ENCODE measurements around the gene WDR33.
"Not testable (repeated sequence)": the region's sequence is repeated elsewhere in the genome, so short reads cannot be mapped to it uniquely, and the experiment has no call there.

WDR33 gene

DNA sequence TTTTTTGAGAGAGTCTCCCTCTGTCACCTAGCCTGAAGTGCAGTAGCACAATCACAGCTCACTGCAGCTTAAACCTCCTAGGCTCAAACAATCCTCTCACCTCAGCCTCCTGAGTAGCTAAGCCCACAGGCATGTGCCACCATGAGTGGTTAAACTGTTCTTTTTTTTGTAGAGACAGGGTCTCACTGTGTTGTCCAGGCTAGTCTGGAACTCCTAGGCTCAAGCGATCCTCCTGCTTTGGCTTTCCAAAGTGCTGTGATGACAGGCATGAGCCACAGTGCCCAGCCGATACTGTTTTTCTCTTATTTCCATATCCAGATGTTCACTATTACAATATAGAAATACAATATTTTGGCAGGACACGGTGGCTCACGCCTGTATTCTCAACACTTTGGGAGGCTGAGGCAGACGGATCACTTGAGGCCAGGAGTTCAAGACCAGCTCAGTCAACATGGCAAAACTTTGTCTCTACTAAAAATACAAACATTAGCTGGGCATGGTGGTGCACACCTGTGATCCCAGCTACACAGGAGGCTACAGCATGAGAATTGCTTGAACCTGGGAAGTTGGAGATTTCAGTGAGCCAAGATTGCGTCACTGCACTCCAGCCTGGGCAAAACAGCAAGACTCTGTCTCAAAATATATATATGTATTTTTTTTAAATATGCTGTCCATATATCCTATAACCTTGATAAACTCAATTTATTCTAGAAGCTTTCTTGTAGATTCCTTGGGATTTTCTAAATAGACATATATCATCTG is 24.7 kb downstream of the WDR33 start:
- H3K27ac ChIP-seq (ENCODE audit: low read depth, low read length) = no peak overlapping the region
- peaks cover 52% of the 10 kb centered on the region for H3K79me2 ChIP-seq (ENCODE audit: control insufficient read depth, insufficient read depth, low read length, unreplicated experiment)
- no peaks in the 10 kb centered on the region for H3K27me3 ChIP-seq (ENCODE audit: insufficient read depth, low read length)

DNA sequence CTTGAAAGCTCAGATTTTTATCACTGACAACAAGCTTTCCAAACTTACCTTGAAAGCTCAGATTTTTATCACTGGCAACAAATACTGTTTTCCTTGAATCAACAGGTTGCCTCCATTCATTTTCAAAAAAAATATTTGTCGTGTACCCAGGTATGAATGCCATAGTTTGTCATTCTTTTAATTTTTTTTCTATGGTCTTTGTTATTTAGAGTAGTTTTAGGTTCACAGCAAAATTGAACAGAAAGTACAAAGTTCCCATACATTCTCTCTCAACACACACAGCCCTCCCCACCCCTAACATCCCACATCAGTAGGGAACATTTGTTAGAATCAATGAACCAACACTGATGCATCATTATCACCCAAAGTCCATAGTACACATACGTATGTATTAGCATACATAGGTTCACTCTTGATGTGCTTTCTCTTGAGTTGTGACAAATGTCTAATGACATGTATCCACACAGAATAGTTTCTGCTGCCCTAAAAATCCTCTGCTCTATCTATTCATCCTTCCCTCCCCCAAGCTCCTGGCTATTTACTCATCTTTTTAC is 25.9 kb downstream of the WDR33 start:
- Histone ChIP-seq H3K27ac (ENCODE audit: low read depth, low read length) (no peak overlapping the region), H3K4me1 (ENCODE audit: control insufficient read depth, insufficient read depth, low read length, unreplicated experiment) (no peaks in the 10 kb centered on the region), H3K4me3 (ENCODE audit: low read depth, low read length) (no peak overlapping the region), H3K79me2 (ENCODE audit: control insufficient read depth, insufficient read depth, low read length, unreplicated experiment) (peaks cover 52% of the 10 kb centered on the region), H2AFZ (ENCODE audit: low read length, unreplicated experiment) (no peak overlapping the region), H3K36me3 (ENCODE audit: insufficient read depth, low read length) (peaks cover 4% of the 10 kb centered on the region; the same call in 1 of the 2 replicates), H3K27me3 (ENCODE audit: insufficient read depth, low read length) (no peaks in the 10 kb centered on the region)

More for the DNA sequence above, 24.7 kb downstream of the WDR33 start:
- Histone ChIP-seq H3K4me3 (ENCODE audit: low read depth, low read length) (no peak overlapping the region), H2AFZ (ENCODE audit: low read length, unreplicated experiment) (no peak overlapping the region), H3K36me3 (ENCODE audit: insufficient read depth, low read length) (peaks cover 3% of the 10 kb centered on the region; the same call in 1 of the 2 replicates), H3K4me1 (ENCODE audit: control insufficient read depth, insufficient read depth, low read length, unreplicated experiment) (no peaks in the 10 kb centered on the region)

DNA sequence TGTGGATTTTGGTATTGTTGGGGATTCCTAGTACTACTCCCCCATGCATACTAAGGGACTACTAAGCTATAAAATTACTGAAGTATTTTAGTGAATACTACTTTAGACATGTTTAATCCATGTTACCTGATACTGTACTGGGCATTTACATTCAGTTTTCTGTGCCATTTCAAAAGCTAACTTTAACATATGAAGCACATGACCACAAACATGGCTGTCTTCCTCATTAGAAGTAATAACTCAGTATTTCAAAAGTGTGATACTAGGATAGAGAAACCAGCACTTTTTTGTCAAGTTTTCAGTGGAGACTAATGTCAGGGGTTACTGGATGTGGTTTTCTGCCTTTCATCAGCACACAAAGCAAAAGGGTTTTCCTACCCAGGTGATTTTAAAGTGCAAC is 27.9 kb downstream of the WDR33 start:
- H3K79me2 ChIP-seq (ENCODE audit: control insufficient read depth, insufficient read depth, low read length, unreplicated experiment) = peaks cover 65% of the 10 kb centered on the region
- no peaks in the 10 kb centered on the region for H3K27me3 ChIP-seq (ENCODE audit: insufficient read depth, low read length)
- H3K4me3 ChIP-seq (ENCODE audit: low read depth, low read length) = no peak overlapping the region
- H3K36me3 ChIP-seq (ENCODE audit: insufficient read depth, low read length) = peaks cover 4% of the 10 kb centered on the region; the same call in 1 of the 2 replicates
- H3K4me1 ChIP-seq (ENCODE audit: control insufficient read depth, insufficient read depth, low read length, unreplicated experiment) = no peaks in the 10 kb centered on the region
- H2AFZ ChIP-seq (ENCODE audit: low read length, unreplicated experiment) = no peak overlapping the region
- H3K27ac ChIP-seq (ENCODE audit: low read depth, low read length) = no peak overlapping the region

DNA sequence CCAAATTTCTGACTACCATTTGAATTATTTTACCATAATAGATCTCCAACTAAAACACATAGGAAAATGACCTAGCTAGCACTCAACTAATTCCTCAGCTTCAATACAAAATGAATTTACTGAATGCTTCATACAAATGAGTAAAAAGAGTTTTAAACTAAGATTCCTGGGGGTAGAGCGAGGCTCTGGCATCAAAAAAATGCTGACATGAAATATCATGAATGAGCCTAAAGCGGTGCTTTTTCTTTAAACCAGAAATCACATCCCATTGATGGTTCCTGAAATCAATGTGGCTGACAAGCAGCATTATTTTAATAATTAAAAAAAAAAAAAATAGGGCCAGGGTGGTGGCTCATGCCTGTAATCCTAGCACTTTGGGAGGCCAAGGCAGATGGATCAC is 32.1 kb downstream of the WDR33 start:
- no peak overlapping the region for H2AFZ ChIP-seq (ENCODE audit: low read length, unreplicated experiment)
- H3K27ac ChIP-seq (ENCODE audit: low read depth, low read length) = no peak overlapping the region
- no peaks in the 10 kb centered on the region for H3K27me3 ChIP-seq (ENCODE audit: insufficient read depth, low read length)
- no peak overlapping the region for H3K4me3 ChIP-seq (ENCODE audit: low read depth, low read length)
- H3K36me3 ChIP-seq (ENCODE audit: insufficient read depth, low read length) = peaks cover 4% of the 10 kb centered on the region; the same call in 1 of the 2 replicates
- no peaks in the 10 kb centered on the region for H3K4me1 ChIP-seq (ENCODE audit: control insufficient read depth, insufficient read depth, low read length, unreplicated experiment)
- peaks cover 73% of the 10 kb centered on the region for H3K79me2 ChIP-seq (ENCODE audit: control insufficient read depth, insufficient read depth, low read length, unreplicated experiment)

DNA sequence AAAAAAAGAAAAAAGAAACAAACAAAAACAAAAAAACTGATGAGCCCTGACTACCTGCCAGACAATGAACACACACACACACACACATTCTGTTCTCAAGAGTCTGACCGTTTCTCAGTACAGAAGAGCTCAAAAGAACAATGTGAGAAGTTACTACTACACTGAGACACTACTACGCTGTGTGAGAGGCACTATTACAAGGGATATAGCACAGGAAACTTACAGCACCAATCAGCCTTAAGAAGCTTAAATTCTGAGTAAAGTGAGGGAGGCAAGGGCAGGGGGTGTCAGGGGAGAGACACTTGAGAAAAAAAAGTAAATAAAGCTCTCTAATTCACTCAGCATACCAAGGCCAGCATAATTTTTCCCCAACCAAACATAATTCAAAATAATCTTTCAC is 32.5 kb downstream of the WDR33 start:
- Histone ChIP-seq H3K27me3 (ENCODE audit: insufficient read depth, low read length) (no peaks in the 10 kb centered on the region), H3K4me3 (ENCODE audit: low read depth, low read length) (no peak overlapping the region), H2AFZ (ENCODE audit: low read length, unreplicated experiment) (no peak overlapping the region), H3K36me3 (ENCODE audit: insufficient read depth, low read length) (peaks cover 4% of the 10 kb centered on the region; the same call in 1 of the 2 replicates), H3K79me2 (ENCODE audit: control insufficient read depth, insufficient read depth, low read length, unreplicated experiment) (peaks cover 77% of the 10 kb centered on the region), H3K4me1 (ENCODE audit: control insufficient read depth, insufficient read depth, low read length, unreplicated experiment) (no peaks in the 10 kb centered on the region), H3K27ac (ENCODE audit: low read depth, low read length) (no peak overlapping the region)

DNA sequence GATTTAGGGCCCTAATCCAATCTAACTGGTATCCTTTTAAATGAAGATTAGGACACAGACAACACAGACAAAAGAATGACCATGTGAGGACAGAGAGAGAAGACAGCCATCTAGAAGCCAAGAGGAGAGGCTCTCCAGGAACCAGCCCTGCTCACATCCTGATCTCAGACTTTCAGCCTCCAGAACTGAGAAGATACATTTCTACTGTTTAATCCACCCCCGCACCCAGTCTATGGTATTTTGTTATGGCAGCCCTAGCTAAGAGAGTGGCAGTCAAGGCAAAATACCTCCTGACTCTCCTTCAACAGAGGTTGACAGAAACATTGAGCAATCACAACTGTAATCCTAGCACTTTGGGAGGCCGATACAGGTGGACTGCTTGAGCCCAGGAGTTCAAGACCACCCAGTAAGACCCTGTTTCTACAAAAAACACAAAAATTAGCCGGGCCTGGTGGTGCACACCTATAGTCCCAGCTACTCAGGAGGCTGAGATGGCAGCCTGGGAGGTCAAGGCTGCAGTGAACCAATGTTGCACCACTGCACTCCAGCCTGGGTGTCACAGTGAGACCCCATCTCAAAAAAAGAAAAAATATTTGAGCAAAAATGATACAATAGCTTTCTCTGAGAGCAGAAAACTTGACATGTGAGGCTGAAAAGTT is 34.7 kb downstream of the WDR33 start:
- Histone ChIP-seq H3K27me3 (ENCODE audit: insufficient read depth, low read length) (no peaks in the 10 kb centered on the region), H2AFZ (ENCODE audit: low read length, unreplicated experiment) (no peak overlapping the region), H3K36me3 (ENCODE audit: insufficient read depth, low read length) (peaks cover 2% of the 10 kb centered on the region; the same call in 1 of the 2 replicates), H3K79me2 (ENCODE audit: control insufficient read depth, insufficient read depth, low read length, unreplicated experiment) (peaks cover 70% of the 10 kb centered on the region), H3K4me1 (ENCODE audit: control insufficient read depth, insufficient read depth, low read length, unreplicated experiment) (peaks cover 12% of the 10 kb centered on the region), H3K27ac (ENCODE audit: low read depth, low read length) (no peak overlapping the region), H3K4me3 (ENCODE audit: low read depth, low read length) (no peak overlapping the region)

DNA sequence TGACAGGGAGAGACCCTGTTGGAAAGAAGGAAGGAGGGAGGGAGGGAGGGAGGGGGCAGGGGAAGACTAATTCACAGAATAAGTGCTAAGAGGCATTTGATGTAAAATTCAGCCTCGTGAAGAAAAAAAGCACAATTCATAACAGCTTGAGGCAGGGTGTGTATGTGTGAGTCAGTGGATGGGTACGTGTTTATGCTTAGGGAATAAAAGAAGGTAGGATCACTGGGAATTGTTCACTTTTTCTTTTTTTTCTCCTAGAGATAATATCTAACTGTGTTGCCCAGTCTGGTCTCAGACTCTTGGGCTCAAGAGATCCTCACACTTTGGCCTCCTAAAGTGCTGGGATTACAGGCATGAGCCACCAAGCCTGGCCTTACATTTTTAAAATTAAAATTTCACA is 39.2 kb downstream of the WDR33 start:
- Histone ChIP-seq H3K79me2 (ENCODE audit: control insufficient read depth, insufficient read depth, low read length, unreplicated experiment) (peaks cover 52% of the 10 kb centered on the region), H3K4me1 (ENCODE audit: control insufficient read depth, insufficient read depth, low read length, unreplicated experiment) (peaks cover 23% of the 10 kb centered on the region), H2AFZ (ENCODE audit: low read length, unreplicated experiment) (no peak overlapping the region), H3K4me3 (ENCODE audit: low read depth, low read length) (no peak overlapping the region), H3K27ac (ENCODE audit: low read depth, low read length) (peak overlapping the region; percentile 90), H3K36me3 (ENCODE audit: insufficient read depth, low read length) (peaks cover 12% of the 10 kb centered on the region; the same call in 1 of the 2 replicates), H3K27me3 (ENCODE audit: insufficient read depth, low read length) (no peaks in the 10 kb centered on the region)

DNA sequence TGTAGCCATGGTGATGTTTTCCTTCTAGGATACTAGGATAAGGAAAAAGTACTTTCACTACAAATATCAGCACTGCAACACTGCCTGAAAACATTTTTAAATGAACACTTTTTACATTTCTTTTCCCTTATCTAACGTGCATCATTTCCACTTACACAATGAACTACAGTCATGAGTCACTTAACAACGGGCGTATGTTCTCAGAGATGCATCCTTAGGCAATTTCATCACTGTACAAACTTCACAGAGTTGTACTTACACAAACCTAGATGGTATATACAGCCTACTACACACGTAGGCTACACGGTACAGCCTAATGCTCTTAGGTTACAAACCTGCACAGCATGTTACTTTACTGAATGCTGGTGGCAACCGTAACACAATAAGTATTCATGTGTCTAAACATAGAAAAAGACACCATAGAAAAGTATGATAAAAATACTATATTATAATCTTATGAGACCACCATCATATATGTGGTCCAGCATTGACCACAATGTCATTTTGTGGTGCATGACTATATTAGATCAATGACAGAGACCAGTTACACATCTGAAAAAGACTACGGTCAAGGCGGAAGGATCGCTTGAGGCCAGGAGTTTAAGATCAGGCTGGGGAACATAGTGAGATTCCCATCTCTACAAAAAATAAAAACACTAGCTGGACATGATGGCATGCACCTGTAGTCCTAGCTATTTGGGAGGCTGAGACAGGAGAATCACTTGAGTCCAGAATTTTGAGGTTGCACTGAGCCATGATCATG is 39.8 kb downstream of the WDR33 start:
- Histone ChIP-seq H3K27me3 (ENCODE audit: insufficient read depth, low read length) (no peaks in the 10 kb centered on the region), H2AFZ (ENCODE audit: low read length, unreplicated experiment) (no peak overlapping the region), H3K4me3 (ENCODE audit: low read depth, low read length) (no peak overlapping the region), H3K36me3 (ENCODE audit: insufficient read depth, low read length) (peaks cover 12% of the 10 kb centered on the region; the same call in 1 of the 2 replicates), H3K27ac (ENCODE audit: low read depth, low read length) (peak overlapping the region; percentile 90), H3K79me2 (ENCODE audit: control insufficient read depth, insufficient read depth, low read length, unreplicated experiment) (peaks cover 46% of the 10 kb centered on the region), H3K4me1 (ENCODE audit: control insufficient read depth, insufficient read depth, low read length, unreplicated experiment) (peaks cover 23% of the 10 kb centered on the region)

DNA sequence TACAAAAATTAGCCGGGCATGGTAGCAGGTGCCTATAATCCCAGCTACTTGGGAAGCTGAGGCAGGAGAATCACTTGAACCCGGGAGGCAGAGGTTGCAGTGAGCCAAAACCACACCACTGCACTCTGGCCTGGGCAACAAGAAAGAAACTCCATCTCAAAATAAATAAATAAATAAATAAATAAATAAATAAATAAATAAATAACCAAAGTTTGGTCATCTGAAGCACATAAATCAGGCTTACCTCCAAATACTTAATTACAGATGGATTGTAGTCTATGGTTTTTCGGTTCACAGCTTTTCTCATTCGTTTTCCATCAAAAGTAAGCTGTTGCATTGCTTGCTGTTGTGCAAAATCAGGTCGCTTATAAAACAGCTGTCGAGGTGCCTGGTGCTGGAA is 40.4 kb downstream of the WDR33 start:
- not testable (repeated sequence) for H3K4me3 ChIP-seq (ENCODE audit: low read depth, low read length); H2AFZ ChIP-seq (ENCODE audit: low read length, unreplicated experiment); H3K27me3 ChIP-seq (ENCODE audit: insufficient read depth, low read length)
- Histone ChIP-seq H3K79me2 (ENCODE audit: control insufficient read depth, insufficient read depth, low read length, unreplicated experiment) (peaks cover 39% of the 10 kb centered on the region), H3K4me1 (ENCODE audit: control insufficient read depth, insufficient read depth, low read length, unreplicated experiment) (peaks cover 23% of the 10 kb centered on the region), H3K36me3 (ENCODE audit: insufficient read depth, low read length) (peaks cover 12% of the 10 kb centered on the region; the same call in 1 of the 2 replicates), H3K27ac (ENCODE audit: low read depth, low read length) (peak overlapping the region; percentile 90)

DNA sequence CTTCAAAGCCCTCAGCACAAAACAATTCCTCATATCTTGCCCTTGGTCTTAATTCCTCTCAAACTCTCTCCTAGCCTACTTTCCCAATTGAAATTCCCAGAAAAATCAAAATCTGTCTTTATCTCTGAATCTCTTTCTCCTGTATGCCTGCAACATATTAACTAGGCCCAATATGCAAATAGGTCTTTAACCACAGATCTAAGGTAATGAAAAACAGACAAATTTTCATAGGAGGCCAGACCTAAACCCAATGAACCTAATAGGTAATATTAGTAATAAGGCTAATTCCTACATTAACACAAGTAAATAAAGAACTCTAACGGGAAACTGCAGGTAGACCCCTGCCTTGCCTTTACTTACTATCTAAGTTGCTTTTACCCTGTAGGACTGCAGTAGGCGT is 41.4 kb downstream of the WDR33 start:
- peak overlapping the region; percentile 90; the same call in 1 of the 2 replicates for H3K27ac ChIP-seq (ENCODE audit: low read depth, low read length)
- H2AFZ ChIP-seq (ENCODE audit: low read length, unreplicated experiment) = no peak overlapping the region
- H3K4me3 ChIP-seq (ENCODE audit: low read depth, low read length) = no peak overlapping the region
- peaks cover 23% of the 10 kb centered on the region for H3K4me1 ChIP-seq (ENCODE audit: control insufficient read depth, insufficient read depth, low read length, unreplicated experiment)
- H3K79me2 ChIP-seq (ENCODE audit: control insufficient read depth, insufficient read depth, low read length, unreplicated experiment) = peaks cover 32% of the 10 kb centered on the region
- H3K27me3 ChIP-seq (ENCODE audit: insufficient read depth, low read length) = no peaks in the 10 kb centered on the region
- H3K36me3 ChIP-seq (ENCODE audit: insufficient read depth, low read length) = peaks cover 15% of the 10 kb centered on the region; the same call in 1 of the 2 replicates

Data from ACC112 (cell line).